Activated gamma-delta T cell treated with anti-CD3 and anti-CD28 coated beads, Interleukin-2, amount 50 U/mL, for 16 hours (primary cell): ENCODE results near the gene PRKAG2.
"Not testable (repeated sequence)": the region's sequence is repeated elsewhere in the genome, so short reads cannot be mapped to it uniquely, and the experiment has no call there.

Experiments used
- DNase-seq: peaks from one replicate; pipeline ENCODE4 v3.0.0-alpha.2; 2020; ENCODE audit warnings: low read depth

PRKAG2 gene

GRCh38 chr7:151590071-151590849 lies 286.7 kb downstream of the PRKAG2 start:
- DNase-seq: no peak

DNA sequence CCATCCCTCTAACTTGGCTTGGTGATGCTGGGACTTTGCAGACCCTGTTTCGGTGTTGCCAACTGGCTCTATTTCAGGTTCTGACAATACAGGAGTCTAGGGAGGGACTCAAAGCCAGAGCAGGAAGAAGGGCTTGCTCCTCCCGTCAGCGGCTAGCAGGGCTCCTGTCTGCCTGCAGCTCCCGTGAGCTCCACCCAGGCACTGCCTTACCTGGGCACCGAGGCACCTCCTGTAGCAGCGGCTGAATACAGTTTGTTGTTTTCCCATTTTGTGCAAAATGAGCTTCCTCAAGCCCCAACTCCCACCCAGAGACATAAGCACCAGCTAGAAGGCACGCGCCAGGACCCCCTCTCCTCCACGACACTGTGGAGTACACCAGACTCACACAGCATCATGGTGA lies 287.9 kb downstream of the PRKAG2 start:
- no peak for DNase-seq

GRCh38 chr7:151586531-151587260 lies 290.2 kb downstream of the PRKAG2 start:
- no peak for DNase-seq

DNA sequence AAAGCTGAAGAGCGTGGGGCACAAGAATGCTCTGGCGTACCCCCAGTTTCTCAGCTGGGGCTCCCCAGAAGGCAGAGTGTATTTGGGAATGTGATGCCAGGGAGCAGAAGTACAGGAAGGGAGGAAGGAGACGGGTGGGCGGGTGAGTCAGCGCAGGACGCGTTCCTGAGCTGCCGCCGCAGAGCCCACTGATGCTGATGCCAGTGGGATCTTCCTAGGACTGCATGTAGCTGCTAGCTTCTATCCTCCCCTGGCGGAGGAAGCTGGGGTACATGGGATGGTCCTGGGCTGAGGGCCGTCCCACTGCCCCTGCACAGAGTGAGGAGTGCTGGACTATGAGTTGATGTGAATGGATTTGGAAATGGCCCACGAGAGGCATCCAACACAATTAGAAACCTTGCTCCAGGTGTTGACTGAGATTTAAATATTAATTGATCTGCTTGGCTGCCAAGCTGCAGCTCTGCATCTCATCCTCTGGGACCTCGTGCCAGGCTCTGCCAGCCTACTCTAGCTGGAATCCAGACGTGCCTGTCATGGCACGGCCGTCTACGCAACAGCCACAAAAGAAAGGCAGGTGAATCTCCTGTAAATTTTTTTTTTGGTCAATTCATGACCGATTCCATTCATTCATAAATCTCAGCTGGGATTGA lies 291.0 kb downstream of the PRKAG2 start:
- DNase-seq: no peak

DNA sequence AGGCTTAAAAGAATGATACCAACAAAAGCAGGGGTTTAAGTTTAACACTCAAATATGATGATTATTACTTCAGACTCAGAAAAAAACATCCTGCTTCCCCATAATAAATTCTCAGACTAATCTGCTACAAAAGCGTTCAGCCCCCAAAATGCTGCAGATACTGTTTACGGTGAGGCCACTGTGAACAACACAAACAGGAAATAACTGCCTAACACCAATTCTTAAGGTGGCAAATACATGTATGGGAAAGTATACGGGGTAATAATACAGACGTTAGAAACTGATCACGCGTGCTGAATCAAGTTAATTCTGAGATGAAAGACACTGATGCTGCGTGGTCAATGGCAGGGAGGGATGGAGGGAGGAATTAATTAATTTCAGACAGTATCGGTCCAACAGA lies 295.2 kb downstream of the PRKAG2 start:
- DNase-seq: no peak

DNA sequence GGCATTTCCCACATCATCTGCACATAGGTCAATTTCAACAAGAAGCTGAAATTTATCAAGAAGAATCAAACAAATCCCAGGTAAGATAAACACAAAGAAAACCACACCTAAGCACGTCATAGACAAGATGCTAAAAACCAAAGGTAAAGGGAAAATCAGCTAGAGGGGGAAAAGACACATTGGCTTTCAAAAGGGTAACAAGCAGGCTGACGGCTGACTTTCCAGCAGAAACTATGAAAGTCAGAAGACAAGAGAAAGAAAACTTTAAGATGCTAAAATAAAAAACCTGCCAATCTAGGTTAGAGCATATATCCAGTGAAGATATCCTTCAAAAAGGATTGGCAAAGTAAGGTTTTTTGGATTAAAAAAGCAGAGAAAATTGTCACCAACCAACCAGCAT lies 297.3 kb downstream of the PRKAG2 start:
- DNase-seq: no peak

GRCh38 chr7:151575410-151575809 lies 301.5 kb downstream of the PRKAG2 start:
- DNase-seq: no peak

DNA sequence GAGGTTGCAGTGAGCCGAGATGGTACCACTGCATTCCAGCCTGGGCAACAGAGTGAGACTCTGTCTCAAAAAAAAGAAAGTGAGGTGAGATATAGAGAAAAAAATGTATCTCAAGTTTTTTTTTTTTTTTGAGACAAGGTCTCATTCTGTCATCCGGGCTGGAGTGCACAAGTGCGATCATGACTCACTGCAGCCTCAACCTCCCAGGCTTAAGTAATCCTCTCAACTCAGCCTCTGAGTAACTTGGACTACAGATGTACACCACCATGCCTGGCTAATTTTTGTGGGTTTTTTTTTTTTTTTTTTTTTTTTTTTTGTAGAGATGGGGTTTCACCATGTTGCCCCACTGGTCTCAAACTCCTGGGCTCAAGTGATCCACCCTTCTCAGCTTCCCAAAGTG lies 303.9 kb downstream of the PRKAG2 start:
- DNase-seq: not testable (repeated sequence)

GRCh38 chr7:151572136-151572535 lies 304.8 kb downstream of the PRKAG2 start:
- DNase-seq: no peak

- DNase-seq: no peak
Measured at GRCh38 chr7:151571471-151571870, 305.4 kb downstream of the PRKAG2 start.

GRCh38 chr7:151570366-151570915 lies 306.5 kb downstream of the PRKAG2 start:
- no peak for DNase-seq

DNA sequence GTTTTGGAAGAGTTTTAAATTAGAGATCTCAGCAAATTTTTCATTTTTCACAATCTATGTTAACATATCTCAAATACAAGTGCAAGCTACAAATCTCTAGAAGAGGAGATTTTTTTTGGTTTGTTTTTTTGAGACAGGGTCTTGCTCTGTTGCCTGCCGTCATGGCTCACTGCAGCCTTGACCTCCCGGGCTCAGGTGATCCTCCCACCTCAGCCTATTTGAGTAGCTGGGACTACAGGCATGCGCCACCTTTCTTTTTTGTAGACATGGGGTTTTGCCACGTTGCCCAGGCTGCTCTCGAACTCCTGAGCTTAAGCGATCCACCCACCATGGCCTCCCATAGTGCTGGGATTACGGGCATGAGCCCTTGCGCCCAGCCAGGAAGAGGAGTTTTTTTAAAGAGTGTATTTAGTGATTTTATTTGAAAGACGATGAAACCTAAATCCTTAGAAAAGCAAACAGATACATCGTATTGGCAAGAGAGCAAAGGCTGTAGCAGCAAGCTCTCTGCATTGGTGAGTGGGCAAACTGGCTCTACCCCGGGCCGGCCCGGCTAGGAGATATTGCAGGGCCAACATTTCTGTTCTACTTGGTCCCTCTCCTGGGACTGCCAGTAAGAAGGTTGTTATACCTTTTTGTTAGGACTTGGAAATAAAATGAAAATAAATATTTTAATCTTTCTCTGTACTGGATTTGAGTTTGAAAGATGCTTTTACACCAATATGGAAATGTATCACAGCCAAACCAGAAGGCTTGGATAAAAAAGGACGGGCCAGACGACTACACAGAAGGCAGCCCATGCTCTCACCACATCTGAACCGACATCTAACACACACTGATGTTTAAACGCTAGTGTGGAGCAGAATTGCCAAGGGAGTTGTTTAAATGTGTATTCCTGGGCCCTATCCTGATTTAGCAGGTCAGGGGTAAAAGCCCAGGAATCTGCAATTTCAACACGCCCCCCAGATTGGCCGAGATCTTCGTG lies 307.7 kb downstream of the PRKAG2 start:
- no peak for DNase-seq

DNA sequence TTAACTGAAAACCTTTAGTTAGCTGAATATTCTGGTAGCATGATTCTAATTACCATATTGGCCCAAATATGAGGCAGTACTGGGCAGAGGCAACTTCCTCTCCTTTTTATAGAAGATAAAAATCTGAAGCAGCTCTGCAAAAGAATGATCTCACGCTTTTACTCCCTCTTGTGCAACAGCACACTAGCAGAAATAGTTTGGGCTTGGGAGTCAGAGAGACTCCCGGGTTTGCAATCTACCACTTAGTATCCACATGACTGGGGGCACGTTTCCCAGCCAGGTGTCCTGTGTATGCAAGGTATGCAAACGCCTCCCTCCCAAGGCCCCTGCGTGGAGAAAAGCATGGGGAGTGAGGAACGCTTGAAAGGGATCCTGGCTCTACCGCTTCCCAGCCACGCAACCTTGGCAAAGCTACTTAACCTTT lies 310.0 kb downstream of the PRKAG2 start:
- no peak for DNase-seq

DNA sequence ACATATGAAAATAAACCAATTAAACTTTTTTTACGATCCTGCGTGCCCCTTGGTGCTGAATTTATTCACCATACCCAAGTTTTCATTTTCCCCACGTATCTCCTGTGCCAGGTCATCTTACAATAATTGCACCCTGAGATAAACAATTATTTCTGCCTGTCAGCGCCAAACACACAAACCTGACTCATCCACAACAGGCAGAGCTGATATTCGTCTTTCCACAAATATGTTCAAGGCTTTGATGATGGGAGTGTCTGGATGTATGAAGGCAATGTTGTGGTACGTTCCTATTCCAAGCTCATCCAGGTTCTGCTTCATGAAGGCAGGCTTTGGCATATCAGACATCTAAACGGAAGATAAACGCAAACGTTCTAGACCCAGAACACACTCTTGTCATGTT lies 311.4 kb downstream of the PRKAG2 start:
- no peak for DNase-seq

GRCh38 chr7:151560243-151560642 lies 316.7 kb downstream of the PRKAG2 start:
- no peak for DNase-seq

DNA sequence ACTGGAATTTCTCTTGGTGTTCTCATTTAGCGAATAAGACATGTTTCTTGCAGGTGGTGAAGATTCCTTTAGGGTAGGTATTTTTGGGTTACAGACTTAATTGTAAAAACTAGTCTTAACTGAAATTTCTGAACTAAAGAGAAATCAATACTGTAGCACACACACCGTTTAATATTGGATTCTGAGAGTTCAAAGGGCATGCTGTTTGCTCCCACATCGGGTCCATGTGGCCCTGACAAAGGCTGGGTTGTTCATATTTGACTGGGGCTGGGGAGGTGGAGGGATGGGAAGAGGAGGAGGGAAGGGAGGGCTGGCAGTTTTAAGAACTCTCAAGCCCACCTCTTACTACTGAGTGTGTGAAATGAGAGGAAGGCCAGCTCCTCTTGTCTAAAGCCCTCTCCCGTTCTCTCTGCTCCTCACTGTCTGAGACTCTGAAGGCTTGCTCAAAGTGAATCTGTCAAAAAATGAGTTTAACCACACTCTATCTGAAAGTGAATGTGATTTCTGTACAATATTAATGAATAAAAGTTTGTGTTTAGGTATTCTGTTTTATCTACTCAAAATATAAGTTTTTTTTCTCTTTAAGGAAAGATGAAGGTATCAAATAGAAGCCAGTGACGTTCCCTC lies 317.2 kb downstream of the PRKAG2 start:
- DNase-seq: no peak

- no peak for DNase-seq
Measured at GRCh38 chr7:151558575-151558974, 318.3 kb downstream of the PRKAG2 start.

GRCh38 chr7:151556592-151556991 lies 320.3 kb downstream of the PRKAG2 start:
- no peak for DNase-seq

DNA sequence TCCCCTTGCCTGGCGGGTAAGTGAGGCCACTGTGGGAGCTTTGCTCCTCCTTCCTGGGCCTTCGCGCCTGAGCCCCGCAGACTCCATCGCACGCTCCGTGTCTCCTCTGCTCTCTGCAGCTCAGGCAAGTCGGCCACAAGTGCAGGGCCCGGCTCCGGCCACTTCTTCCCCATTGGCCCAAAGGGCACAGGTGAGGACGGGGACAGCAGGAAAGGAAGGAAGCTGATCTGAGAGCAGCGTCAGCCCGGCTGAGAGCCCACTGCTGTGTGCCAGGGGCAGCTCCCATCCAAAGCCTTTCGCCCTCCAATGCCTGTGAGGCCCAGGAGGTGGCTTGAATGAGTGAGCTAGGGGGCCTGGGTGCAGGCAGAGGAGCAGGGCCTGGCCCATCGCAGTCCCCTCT lies 323.6 kb downstream of the PRKAG2 start:
- DNase-seq: no peak

DNA sequence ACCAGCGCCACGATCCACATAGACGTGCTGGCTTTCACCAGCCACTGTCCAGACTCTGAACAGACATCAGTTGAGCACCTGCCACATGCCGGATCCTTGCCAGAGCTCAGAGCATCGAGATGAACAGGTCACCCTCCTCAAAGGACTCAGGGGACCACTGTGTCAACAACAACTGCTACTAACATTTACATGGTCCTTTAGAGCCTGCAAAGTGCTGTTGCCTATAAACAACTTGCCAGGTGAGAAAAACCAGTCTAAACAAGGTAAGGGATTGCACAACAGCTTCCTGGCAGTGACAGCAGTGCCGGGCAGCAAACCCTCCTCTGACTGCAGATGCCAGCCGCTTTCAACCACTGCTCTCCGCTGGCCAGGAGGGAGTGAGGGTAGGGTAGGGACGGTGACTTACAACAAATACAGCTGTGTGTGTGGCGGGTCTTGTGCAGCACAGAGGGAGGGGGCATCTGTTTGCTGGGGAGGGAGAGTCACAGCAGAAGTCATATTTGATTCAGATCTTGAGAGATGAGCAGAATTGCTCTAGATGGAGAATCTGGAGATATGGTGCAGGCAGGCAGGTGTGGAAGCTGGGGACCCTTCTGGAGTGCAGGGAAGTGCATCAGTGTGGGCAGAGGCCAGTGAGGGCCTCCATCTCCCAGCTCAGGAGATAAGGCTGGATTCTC lies 324.4 kb downstream of the PRKAG2 start:
- DNase-seq: no peak
